ENCODE measurements around the gene MMP20.

MMP20 gene

GRCh38 chr11:102623128-102623527 is 2.0 kb downstream of the MMP20 start:
- no peak for DNase-seq (ENCODE audit: low spot score)

- no peak for DNase-seq (ENCODE audit: low spot score)
Measured at GRCh38 chr11:102622258-102622657, 2.9 kb downstream of the MMP20 start.

DNA sequence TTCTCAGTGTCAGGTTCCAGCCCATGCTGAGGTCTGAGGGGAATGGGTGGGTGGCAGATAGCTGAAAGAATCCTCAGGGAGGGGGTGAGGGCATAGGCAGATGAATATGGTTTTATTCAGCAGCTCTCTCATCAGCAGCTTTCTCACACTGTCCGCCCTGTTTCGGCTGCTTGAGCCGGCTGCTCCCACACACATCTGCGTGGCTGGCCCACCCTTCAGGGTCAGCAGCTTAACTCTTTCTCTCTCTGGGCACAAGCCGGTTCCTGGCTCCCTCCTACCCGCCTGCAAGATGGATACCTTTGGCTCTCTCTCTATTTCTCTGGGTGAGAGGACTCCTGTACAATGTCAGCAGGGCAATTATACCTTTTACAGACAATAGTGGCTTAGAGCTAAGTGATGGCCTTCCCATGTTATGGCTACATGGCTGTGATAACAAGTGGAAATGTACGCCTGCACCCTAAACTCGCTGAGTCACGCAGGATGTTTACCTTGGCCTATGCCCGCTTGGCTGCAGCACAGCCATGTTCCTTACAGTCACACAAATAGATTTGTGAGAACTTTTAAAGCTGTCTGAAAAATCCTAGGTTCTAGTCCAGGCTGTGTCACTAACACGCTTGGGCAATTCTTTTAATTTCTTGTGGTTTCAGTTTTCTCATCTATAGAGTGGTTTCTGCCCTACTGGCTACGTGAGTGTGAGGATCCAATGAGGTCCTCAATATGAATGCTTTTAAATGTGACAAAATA is 4.1 kb downstream of the MMP20 start:
- DNase-seq (ENCODE audit: low spot score) = no peak

- DNase-seq (ENCODE audit: low spot score) = no peak
Measured at GRCh38 chr11:102620179-102620578, 5.0 kb downstream of the MMP20 start.

GRCh38 chr11:102617466-102618008 is 7.6 kb downstream of the MMP20 start:
- DNase-seq (ENCODE audit: low spot score) = no peak

DNA sequence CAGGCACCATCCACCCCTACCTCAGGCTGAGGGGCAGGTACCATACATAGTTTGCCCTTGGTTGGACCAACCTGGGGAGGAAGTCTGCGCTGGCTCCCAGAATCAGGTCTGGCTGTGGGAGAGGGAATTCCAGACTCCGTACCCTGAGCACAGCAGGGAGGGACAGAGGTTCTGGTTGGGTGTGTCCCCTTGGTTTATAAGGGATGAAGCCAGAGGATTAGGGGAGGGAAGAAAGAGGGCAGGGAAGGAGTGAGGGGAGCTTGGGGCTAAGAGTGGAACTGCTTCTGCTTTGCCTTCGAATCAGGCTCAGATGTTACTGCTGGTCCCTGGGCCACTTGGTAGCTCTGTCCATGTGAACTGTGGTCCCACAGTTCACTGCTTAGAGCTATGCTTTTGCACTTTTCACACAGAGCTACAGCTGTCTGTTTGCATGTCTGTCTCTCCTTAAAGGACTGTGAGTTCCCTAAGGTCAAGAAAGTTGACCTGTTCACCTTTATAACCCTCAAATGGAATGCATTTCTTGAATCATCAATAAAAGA is 9.2 kb downstream of the MMP20 start:
- no peak for DNase-seq (ENCODE audit: low spot score)

DNA sequence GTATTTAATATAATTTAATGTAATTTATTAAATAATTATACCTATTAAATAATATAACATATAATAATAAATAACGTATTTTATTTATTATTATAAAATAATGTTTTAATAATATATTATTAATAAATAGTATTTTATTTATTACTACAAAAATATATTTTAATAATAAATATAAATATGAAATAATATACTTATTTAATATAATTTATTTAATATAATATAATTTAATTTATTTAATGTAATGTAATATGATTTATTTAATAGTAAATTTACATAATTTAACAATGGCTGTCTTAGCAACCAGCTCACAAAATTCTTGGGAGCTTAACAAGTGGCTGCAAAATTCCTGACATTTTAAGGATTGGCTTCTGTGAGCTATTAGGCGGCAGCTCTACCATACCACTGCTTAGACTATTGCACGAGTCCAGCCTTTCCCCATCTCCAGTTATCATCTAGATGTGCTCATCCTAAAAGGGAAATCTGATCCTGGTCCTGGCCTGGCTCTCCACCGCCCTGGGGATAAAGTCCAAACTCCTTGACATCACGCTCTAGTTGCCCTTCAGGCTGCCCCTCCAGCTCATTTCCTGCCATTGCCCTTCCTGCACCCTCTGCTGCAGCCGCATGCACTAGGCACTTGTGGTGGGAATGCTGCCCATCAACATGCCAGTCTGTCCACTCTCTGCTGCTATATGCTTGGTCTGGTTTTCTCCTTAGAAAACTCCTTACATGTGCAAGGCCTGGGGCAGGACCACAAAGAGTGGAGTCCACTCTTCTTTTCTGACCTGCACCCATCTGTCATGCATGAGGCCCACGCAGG is 9.8 kb downstream of the MMP20 start:
- no peak for DNase-seq (ENCODE audit: low spot score)

GRCh38 chr11:102614485-102614884 is 10.6 kb downstream of the MMP20 start:
- no peak for DNase-seq (ENCODE audit: low spot score)

DNA sequence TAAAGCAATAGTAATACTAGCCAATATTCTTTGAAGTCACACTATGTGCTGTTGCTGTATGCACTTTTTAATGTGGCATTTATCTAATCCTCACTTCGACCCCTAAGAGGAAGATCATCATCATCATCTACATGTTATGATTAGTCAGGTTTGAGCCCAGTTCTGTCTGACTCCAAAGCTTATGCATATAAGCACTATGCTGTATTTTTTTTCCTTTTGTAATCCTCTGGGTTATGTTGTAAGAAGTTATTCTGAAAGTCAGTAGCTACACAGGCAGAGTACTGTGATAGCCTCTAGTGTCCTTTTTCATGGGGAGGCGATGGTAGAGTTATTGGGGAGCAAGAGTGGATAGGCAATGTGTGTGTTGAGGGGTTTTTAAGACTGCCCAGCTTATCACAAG is 11.1 kb downstream of the MMP20 start:
- no peak for DNase-seq (ENCODE audit: low spot score)

DNA sequence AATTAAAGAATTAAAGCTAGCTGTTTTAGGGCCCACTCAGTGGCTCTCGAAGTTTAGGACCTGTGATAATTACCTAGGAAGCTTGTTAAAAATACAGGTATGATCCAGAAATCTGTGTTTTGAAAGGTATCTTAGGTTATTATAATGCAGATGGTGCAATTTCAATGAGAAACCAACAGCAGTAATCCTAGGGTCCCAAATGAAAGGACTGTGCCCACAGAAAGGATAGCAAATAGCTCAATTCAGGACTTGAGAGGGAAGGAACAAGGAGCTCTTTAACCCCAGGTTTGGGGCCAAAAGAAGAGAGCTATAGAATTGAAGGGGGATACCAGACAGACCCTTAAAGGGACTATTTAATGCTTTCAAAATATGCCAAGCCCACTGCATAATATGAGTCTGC is 11.7 kb downstream of the MMP20 start:
- no peak for DNase-seq (ENCODE audit: low spot score)

DNA sequence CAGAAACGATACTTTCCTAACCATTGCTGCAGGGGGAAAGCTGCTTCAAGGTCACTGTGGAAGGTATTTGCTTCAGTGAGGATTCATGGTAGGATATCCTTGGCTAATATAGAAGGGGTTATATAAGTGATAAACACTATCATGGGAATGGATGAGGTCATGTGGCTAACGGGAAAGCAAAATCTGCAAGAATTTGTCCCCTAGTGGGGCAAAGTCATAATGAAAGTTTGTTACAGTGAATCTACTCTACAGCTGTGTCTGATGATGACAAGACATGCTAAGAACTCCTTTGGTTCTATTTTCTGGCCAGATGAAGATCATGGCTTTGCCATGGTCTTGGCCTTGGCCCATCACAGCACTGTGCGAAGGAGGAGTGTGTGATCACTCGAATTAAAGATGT is 13.8 kb downstream of the MMP20 start:
- no peak for DNase-seq (ENCODE audit: low spot score)

DNA sequence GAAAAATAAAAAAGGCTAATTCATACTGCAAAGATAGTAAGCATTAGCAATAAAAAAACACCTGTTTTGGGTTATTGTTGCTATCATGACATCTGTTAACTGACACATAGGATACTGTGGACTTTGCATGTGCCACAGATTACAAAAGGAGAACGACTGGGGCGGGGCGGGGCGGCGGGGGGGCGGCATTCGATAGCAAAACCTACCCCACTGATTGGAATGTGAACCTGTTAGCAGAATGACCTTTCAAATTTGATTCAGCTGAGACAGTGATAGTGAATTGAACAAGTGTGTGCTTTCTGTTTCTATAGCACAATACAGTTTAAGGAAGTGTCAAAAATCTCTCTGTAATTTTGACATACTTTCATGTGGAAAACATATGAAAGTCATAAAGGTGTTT is 14.9 kb downstream of the MMP20 start:
- no peak for DNase-seq (ENCODE audit: low spot score)

DNA sequence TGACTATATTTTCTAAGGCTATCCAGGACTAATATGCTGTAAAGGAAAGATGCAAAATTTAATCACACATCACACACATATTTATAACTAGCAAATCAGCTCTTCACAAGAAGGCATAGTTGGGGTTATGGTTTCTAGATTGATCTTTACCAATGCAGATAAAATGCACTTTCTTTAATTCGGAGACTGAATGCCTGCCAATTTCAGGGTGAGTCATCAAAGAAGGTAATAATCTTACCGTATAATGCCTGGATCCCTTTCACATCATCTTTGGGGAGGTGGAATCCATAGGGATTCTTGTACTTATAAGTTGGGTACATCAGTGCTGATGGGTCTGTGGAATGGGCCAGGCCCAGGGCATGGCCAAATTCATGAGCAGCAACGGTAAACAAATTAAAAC is 16.4 kb downstream of the MMP20 start:
- no peak for DNase-seq (ENCODE audit: low spot score)

DNA sequence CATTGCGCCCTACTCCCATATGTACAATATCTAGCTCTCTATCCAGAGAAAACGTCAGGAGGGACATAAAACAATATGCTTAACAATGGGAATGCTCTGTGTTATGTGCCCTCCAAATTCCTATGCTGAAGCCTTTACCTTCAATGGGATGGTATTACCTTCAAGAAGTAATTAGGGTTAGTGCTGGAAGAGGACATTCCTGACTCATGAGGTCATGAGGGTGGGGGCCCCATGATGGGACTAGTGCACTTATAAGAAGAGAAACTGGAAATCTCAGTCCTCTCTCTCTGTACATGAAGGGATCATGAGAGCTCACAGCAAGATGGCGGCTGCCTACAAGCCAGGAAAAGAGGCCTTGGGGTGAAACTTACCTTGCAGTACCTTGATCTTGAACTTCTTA is 20.3 kb downstream of the MMP20 start:
- no peak for DNase-seq (ENCODE audit: low spot score)

GRCh38 chr11:102604011-102604410 is 21.1 kb downstream of the MMP20 start:
- no peak for DNase-seq (ENCODE audit: low spot score)

GRCh38 chr11:102603576-102603975 is 21.6 kb downstream of the MMP20 start:
- no peak for DNase-seq (ENCODE audit: low spot score)

GRCh38 chr11:102603091-102603490 is 22.0 kb downstream of the MMP20 start:
- DNase-seq (ENCODE audit: low spot score) = no peak

DNA sequence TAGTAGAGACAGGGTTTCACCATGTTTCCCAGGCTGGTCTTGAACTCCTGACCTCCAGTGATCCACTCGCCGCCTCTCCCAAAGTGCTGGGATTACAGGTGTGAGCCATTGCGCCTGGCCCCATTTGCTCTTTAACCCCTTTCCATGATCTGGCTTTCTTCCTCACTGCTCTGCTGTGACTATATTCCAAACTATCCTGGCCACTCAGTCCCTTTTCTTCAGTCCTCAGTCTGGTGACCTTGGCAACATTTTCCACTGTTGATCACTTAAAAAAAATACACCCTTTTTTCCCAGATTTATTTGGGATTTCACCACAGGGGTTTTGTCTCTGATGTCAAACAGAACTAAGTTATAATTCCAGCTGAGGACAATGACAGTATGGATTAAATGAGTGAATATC is 24.5 kb downstream of the MMP20 start:
- DNase-seq (ENCODE audit: low spot score) = no peak

GRCh38 chr11:102599642-102600261 is 25.4 kb downstream of the MMP20 start:
- DNase-seq (ENCODE audit: low spot score) = peak; percentile 20

- no peak for DNase-seq (ENCODE audit: low spot score)
Measured at GRCh38 chr11:102598272-102598671, 26.9 kb downstream of the MMP20 start.

DNA sequence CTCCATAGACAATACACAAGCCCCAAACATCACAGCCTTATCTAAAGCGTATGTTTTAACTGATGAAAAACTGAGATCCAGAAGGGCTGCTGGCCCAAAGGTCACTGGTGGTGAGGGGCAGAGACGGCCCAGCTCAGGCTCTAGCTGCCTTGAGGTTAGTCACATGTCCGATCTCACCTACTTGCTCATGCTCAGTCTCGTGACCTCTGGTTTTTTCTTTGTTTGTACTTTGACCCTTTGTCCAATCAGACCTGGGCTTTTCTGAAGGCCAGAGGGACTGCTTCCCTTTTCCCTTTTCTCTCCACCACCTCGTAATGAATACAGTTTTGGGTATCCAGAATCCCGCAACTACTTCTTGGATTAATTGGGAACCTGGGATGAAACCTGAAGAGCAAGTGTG is 28.6 kb downstream of the MMP20 start:
- DNase-seq (ENCODE audit: low spot score) = no peak

Data from CD4-positive, alpha-beta T cell treated with Interleukin-2 at 100 ng/mL for 4 hours (primary cell).